Endometrium (tissue), 2 donors: ENCODE data around the gene HS3ST5.

Experiments used
- FAIRE-seq: peaks from 2 replicates; lab custom pipeline; 2012; peaks lifted over from hg19 to GRCh38; lab: Jason Lieb, UNC
- donor health status: control.
- donor health status: control.

The HS3ST5 gene

DNA sequence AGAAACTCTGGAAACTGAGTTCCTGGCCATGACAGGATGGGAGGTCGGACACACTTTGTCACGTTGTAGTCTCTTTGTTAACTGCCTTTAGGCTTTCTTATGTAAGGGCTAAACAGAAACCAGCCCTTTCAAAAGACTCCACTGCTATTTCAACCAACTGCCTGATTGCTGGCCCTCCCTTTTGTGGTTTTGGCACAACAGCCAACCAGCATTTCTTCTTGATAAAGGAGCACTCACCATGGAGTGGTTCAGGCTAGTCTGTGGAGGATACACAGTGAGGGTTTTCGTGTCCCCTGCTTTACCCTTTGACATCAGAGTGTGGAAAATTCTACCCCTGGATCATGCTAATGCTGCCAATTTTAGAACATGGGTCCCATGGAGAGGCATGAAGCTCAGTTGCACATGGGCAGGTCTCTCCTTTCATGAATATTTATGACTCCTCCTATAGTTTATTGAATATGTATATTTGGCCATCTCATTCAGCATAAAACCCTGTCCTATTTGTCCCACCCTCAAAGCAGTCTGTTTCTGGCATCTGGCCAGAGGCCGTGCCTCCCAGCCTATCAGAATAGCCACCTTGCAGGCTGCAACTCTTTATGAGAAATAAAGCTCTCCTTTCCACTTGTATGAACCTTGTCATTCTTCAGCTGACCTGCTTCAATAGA is 148.3 kb downstream of the HS3ST5 start:
- FAIRE-seq, result no peak

GRCh38 chr6:114187563-114187962 is 155.3 kb downstream of the HS3ST5 start:
- FAIRE-seq, result no peak

GRCh38 chr6:114181664-114182063 is 161.2 kb downstream of the HS3ST5 start:
- no peak for FAIRE-seq

DNA sequence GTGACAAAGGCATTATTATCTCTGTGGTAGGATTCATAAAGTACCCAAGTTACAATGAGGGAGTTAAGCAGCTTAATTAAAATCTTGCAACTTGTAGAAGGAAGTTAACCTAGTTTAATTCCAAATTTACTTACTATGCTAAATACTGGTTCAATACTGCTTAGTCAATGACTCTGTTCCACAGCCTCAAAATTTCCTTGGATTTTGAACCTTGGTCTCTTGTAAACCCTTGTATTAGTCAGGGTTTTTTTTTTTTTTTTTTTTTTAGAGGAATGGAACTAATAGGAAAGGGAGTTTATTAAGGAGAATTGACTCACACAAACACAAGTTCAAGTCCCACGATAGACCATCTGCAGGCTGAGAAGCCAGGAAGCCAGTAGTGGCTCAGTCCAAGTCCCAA is 163.4 kb downstream of the HS3ST5 start:
- FAIRE-seq, result no peak

DNA sequence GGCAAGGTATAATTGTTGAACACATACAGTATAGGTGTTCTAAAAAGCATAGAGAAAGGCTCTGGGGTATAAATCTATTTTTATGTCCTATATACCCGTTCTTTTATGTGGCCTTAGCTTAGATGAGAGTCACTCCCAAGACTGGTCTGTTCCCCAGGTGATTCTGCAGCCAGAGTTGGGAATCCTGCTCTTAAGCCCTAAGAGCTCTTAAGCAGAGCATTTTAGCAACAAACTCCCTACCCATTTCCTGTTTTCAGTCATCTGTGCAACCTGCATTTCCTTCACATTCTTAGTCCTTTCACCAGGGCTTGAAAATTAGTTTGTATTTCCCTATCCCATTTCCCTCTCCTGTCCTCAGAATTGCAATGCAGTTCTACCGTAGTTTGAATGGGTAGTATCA is 166.1 kb downstream of the HS3ST5 start:
- no peak for FAIRE-seq

GRCh38 chr6:114172576-114173260 is 170.1 kb downstream of the HS3ST5 start:
- no peak for FAIRE-seq

DNA sequence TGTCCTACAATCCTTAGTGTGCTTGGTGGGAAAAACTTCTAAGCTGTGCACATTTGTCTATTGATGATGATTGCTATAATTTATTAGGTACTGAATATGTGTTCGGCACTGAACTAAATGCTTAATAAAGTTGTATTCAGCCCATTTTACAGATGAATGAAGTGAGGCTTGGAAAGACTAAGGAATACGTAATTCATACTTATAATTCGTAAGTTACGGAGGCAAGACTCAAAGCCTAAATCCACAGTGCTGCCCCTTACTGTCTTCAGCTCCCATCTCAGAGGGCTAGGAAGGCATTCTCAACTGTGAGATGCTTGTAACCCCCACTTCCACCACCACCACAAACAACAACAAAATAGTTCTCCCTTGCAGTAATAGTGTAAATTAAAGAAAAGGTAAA is 171.3 kb downstream of the HS3ST5 start:
- FAIRE-seq, result no peak

DNA sequence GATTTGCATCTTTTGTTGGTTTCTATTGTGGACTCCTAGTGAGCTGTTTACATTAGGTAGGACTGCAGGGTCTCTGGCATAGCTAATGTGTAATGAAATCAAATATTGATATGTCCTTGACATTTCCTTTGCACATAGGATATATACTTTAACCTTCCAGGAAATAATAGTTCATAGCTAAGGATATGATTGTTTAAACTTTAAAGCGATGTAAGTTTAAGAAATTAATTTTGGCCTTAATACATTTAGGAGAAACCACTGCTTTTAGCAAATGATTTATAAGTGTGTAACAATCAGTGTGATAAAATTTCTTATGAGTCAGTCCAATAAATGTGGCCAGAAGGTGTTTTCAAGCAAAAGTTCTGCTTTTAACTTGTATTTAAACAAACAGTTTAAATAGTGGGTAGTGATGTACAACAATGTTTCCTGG is 171.8 kb downstream of the HS3ST5 start:
- FAIRE-seq, result no peak

DNA sequence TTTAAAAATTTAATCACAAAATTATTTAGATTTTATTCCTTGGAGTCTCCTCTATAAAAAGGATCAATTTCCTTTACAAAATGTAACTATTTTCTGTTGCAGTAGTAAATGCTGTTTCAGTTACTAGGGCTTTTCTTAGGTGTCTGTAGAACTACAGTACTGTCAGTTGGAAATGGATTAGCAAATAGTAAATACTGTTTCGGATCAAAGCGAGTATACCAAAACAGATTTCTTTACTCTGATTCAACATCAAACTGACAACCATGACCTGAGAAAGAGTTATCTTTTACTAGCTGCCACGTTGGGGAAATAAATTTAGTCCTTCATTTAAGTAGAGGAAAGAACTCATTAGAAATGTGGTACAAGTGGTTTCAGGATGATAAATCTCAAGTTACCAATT is 172.5 kb downstream of the HS3ST5 start:
- no peak for FAIRE-seq

- FAIRE-seq, result no peak
These were observed 173.1 kb downstream of the HS3ST5 start for GRCh38 chr6:114169763-114170162.

GRCh38 chr6:114167583-114168576 is 174.9 kb downstream of the HS3ST5 start:
- no peak for FAIRE-seq

GRCh38 chr6:114164207-114164606 is 178.6 kb downstream of the HS3ST5 start:
- no peak for FAIRE-seq

DNA sequence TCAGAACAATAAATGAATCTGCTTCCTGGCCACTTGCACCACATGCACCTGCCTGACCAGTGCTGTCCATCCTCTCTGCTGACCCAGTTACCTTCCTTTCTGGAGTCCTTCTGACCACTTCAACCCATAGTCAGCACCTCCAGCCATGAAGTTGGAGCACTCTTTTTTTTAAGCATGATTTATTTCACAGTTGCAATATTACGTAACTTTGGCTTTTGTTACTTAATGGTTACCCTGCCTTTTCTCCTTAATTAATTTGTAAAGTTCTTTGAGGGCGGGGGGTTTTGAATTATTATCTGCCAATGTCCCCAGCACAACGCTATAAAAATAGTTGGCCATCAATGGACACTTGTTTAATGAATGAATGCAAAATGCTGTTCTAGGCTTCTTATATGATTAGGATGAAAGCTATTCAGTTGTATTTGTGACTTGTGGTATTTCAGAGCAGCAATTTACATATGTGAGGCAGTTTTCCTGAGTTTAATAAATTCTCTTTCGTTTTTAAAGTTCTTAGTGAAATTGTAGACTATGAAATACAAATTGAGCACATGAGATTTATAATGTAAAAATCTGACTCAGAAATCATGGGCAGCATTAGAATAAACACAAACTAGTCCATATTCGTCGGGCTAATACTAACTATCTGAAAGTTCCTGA is 180.0 kb downstream of the HS3ST5 start:
- FAIRE-seq, result no peak

DNA sequence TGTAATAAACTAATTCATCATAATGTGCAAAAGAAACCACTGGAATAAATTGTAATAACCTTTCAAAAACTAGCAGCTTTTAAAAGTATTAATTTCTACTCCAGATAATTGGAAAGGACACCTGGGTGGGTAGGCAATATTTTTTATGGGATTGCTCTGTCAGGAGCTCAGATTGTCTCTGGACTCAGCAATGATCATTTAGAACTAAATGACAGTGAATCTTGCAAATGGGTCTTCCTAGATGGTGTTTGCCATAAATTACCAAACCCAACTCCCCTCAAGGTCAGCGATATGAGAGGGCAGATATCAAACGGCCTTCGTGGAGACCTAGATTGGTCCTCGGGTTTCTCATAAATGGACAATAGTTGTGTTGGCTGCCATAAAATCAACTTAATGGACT is 181.9 kb downstream of the HS3ST5 start:
- FAIRE-seq, result no peak

DNA sequence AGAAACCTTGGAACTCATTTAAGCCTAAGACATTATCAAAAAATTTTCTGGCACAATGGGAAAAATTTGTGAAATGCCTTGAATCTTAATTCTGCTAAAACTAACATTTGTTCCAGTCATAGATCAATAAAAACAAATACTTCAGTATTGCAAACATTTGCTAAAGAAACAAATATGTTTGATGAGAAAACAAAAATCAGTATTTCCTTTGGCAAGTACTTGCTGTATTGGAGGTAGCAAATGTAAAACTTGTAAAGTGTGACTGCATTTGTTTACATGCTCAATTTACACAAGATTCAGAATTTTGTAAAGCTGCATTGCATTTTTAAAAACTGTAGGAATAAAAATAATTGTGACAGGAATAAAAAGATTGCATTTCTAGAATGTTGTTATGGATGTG is 183.1 kb downstream of the HS3ST5 start:
- no peak for FAIRE-seq

- no peak for FAIRE-seq
These were observed 183.8 kb downstream of the HS3ST5 start for GRCh38 chr6:114158838-114159694.

DNA sequence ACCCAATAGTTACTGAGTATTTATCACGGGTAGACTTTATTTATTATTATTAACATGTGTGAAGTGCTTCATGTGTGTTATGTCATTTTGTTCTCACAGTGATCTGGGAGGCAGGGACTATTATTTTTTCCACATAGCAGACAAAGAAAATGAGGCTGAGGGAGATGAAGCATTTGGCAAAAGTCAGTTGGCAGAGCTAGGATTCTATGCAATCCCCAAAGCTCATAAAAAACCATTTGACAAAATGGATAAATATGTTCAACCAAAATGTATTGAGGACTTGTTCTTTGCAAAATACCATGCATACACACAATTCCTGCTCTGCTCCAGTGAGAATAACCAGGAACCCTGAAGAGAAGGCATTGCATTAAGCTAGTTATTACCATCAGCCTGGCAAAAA is 184.4 kb downstream of the HS3ST5 start:
- FAIRE-seq, result no peak

DNA sequence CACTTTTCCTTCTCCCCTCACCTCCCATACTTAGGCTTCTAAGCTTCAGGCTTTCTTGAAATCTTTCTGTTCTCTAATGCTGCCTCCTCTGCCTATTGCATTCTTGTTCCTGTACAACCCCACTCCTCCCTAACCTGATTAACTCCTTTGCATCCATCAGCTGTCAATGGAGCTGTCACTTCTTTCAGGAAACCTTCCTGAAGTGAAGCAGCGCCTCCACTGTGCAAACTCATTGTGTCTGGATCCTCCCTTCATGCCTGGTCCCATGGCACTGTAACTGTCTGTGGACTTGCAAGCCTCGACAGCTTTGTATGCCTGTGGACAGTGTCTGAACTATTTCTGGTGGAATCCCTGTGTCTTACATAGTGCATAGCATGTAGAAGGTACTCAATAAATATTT is 185.0 kb downstream of the HS3ST5 start:
- FAIRE-seq, result no peak

- no peak for FAIRE-seq
These were observed 187.1 kb downstream of the HS3ST5 start for GRCh38 chr6:114155763-114156162.

- no peak for FAIRE-seq
These were observed 188.0 kb downstream of the HS3ST5 start for GRCh38 chr6:114154812-114155211.

DNA sequence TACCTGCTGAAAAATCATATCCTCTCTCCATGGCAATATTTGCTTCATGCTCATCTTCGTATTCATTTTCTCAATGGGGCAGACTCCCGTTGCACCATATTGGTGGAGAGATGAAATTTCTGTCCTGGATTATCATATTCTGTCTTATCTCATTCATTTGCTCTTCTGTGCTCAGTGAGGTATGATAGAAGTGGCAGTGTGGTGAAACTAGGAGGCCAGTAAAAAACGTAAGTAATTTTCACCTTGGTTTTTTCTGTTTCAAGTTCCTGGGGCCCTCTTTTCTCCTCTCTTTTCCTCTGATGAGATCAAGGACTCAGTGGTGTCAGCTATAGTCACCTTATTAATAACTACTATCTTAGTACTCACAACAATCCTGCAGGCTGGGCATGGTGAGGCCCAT is 189.4 kb downstream of the HS3ST5 start:
- FAIRE-seq, result no peak
